Mesendoderm (in vitro differentiated cells): ENCODE data around the gene ASIC2.

Source experiments
- DNase-seq: peaks from one replicate; pipeline ENCODE4 v3.0.0; 2013
- H2AK5ac ChIP-seq: 2 replicates; pipeline ENCODE4 v1.6.1; 2013; ENCODE audit warnings: low read length, inconsistent platforms
- H2BK120ac ChIP-seq: 2 replicates; pipeline ENCODE4 v1.6.1; 2013; ENCODE audit warnings: low read depth, mild to moderate bottlenecking, low read length, moderate library complexity, mixed read lengths
- H2BK15ac ChIP-seq: replicated peaks from 2 replicates; pipeline ENCODE4 v1.6.1; 2013; ENCODE audit warnings: low read depth, mild to moderate bottlenecking, moderate library complexity
- H2BK5ac ChIP-seq: 2 replicates; pipeline ENCODE4 v1.6.1; 2013; ENCODE audit warnings: low read length, inconsistent platforms
- H3K18ac ChIP-seq: 2 replicates; pipeline ENCODE4 v1.6.1; 2013; ENCODE audit warnings: mild to moderate bottlenecking, low read length, mixed read lengths
- H3K23ac ChIP-seq: one replicate; pipeline ENCODE4 v1.6.1; 2013; ENCODE audit warnings: low read length
- H3K27ac ChIP-seq: 2 replicates; pipeline ENCODE4 v1.5.1; 2013; ENCODE audit warnings: low read depth, mild to moderate bottlenecking, inconsistent platforms, low read length, moderate library complexity
- H3K27me3 ChIP-seq: 2 replicates; pipeline ENCODE4 v1.6.1; 2013; ENCODE audit warnings: low read length, control low read depth, mild to moderate bottlenecking, inconsistent platforms; ENCODE audit not compliant: insufficient read depth, poor library complexity
- H3K36me3 ChIP-seq: 2 replicates; pipeline ENCODE4 v1.6.1; 2013; ENCODE audit warnings: low read length, inconsistent platforms; ENCODE audit not compliant: control insufficient read depth, insufficient read depth
- H3K4ac ChIP-seq: one replicate; pipeline ENCODE4 v1.6.1; 2013; ENCODE audit warnings: low read depth, mild to moderate bottlenecking, low read length, moderate library complexity
- H3K4me1 ChIP-seq: 2 replicates; pipeline ENCODE4 v1.6.1; 2013; ENCODE audit warnings: low read depth, low read length, inconsistent platforms; ENCODE audit not compliant: control insufficient read depth
- H3K4me2 ChIP-seq: 2 replicates; pipeline ENCODE4 v1.6.1; 2013; ENCODE audit warnings: low read length
- H3K4me3 ChIP-seq: 2 replicates; pipeline ENCODE4 v1.5.1; 2013; ENCODE audit warnings: mild to moderate bottlenecking, low read length
- H3K56ac ChIP-seq: one replicate; pipeline ENCODE4 v1.6.1; 2013; ENCODE audit warnings: low read length
- H3K79me1 ChIP-seq: 2 replicates; pipeline ENCODE4 v1.6.1; 2013; ENCODE audit warnings: low read length, inconsistent platforms
- H3K79me2 ChIP-seq: 2 replicates; pipeline ENCODE4 v1.6.1; 2013; ENCODE audit warnings: mild to moderate bottlenecking, low read length; ENCODE audit not compliant: control insufficient read depth, insufficient read depth
- H3K9ac ChIP-seq: 2 replicates; pipeline ENCODE4 v1.6.1; 2013; ENCODE audit warnings: low read length, inconsistent platforms
- H4K5ac ChIP-seq: one replicate; pipeline ENCODE4 v1.6.1; 2013; ENCODE audit warnings: low read length
- H4K8ac ChIP-seq: one replicate; pipeline ENCODE4 v1.6.1; 2013; ENCODE audit warnings: low read depth, mild to moderate bottlenecking, control low read depth, low read length, moderate library complexity
- WGBS: extraction: QIAGEN DNeasy Blood & Tissue Kit; methylation state at CpG from one replicate; pipeline ENCODE4 v1.1.7; 2013; ENCODE audit warnings: low lambda C conversion rate, missing lambda C conversion rate; ENCODE audit not compliant: insufficient coverage; ENCODE audit errors: extremely low coverage; 5-methylcytosine and 5-hydroxymethylcytosine counted together

The ASIC2 gene

DNA sequence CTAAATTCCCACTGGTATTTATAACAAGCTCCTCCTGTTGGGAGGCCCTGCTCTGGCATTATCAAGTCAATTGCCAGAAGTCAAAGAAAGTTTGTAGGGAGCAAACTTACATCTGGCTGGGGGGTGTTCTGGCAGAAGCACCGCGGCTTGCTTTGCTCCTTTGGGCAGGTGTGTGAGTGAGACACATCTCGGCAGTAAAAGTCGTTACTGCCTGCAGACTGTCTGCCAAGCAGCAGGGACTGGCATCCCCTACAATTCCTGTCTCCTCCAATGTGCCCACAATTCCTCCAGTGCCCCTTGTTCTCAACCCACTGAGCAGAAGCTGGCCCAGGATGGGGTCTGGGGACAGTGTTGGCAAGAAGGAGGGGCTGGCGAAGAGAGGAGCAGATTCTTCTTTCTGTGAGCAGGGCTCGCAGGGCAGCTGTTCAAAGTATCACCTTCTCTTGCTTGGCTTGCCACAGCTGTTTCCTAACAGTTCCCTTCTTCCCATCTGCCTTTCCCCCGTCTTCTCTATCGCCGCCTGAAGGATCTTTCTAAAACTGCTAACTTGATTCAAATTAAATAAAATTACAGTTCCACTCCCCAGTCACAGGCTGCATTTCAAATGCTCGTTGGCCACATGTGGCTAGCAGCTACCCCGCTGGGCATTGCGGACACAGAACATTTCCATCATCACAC is 271.2 kb downstream of the ASIC2 start:
- Histone ChIP-seq H2AK5ac (no peak overlapping the region), H3K23ac (no peak overlapping the region), H3K4me2 (no peak overlapping the region), H4K5ac (no peak overlapping the region), H3K18ac (no peak overlapping the region), H3K9ac (no peak overlapping the region), H2BK5ac (no peak overlapping the region), H3K4me1 (no peaks in the 10 kb centered on the region), H4K8ac (no peak overlapping the region), H3K36me3 (no peaks in the 10 kb centered on the region), H2BK120ac (no peak overlapping the region), H3K79me1 (no peaks in the 10 kb centered on the region), H3K4me3 (no peak overlapping the region), H3K27ac (no peak overlapping the region), H3K56ac (no peak overlapping the region), H3K27me3 (no peaks in the 10 kb centered on the region), H3K4ac (no peak overlapping the region), H2BK15ac (no peak overlapping the region), H3K79me2 (no peaks in the 10 kb centered on the region)
- WGBS = no CpG with 5 or more reads among the region's 12 CpGs
- peak; percentile 37 for DNase-seq

DNA sequence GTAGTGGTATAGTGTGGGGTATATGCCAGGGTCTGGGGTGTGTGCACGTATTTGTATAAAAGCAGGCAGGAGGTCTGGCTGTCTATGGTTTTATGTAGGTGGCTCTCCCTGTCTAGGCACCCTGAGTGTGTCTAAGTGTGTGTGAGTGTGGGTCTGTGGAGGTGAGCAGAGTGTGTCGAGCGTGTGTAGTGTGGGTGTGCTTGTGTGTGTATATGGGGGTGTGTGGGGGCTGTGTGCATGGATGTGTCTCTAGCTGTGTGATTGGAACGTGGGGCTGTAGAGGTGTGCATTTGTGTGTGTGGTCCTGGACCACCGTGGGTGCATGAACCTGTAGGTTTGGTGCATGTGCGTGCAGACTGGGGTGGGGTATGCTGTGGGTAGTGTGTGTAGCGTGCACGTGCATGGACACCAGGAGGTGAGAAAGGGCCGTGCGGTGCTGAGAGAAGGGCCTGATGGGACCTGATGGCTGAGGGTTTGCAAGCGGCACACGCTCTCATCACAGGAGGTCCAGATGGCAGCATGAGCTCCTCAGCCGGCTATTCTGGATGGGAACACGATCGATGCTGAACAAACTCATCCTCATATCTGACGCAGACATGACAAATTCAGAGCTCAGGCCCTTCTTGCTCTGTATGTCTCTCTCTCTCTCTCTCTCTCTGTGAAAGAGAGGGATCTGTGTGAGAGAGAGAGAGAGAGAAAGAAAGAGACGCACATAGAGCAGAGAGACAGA is 273.8 kb downstream of the ASIC2 start:
- H3K79me1 ChIP-seq = no peaks in the 10 kb centered on the region
- DNase-seq = no peak
- no peak overlapping the region for H2BK15ac ChIP-seq

DNA sequence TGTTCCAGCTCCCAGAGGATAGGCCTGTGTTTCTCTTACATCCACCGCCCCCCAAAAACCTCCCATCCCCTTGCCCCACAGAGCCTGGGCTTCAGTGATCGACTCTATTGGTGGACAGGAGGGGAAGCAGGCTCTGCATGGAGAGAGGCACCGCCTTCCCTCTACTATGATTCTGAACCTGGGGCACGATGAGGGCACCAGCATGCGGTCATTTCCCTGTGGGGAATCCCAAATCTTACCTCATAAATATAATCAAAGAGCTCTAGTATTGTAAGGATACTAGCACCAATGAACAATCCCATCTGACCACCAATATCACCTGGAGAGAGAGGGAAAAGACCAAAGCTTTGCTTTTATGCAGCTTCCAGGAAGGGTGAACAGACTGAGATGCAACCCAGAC is 275.7 kb downstream of the ASIC2 start:
- no peaks in the 10 kb centered on the region for H3K4me1 ChIP-seq
- DNase-seq = no peak
- no peaks in the 10 kb centered on the region for H3K27me3 ChIP-seq

More for the DNA sequence above, 273.8 kb downstream of the ASIC2 start:
- no peaks in the 10 kb centered on the region for H3K36me3 ChIP-seq
- H3K4me3 ChIP-seq = no peak overlapping the region
- H3K27me3 ChIP-seq = no peaks in the 10 kb centered on the region
- no peak overlapping the region for H2AK5ac ChIP-seq
- no peaks in the 10 kb centered on the region for H3K79me2 ChIP-seq
- H3K9ac ChIP-seq = no peak overlapping the region
- no peak overlapping the region for H4K8ac ChIP-seq
- no peak overlapping the region for H3K23ac ChIP-seq
- no peak overlapping the region for H3K18ac ChIP-seq
- no peak overlapping the region for H3K4me2 ChIP-seq
- H2BK120ac ChIP-seq = no peak overlapping the region
- H3K4me1 ChIP-seq = no peaks in the 10 kb centered on the region
- no peak overlapping the region for H3K4ac ChIP-seq
- no peak overlapping the region for H4K5ac ChIP-seq
- WGBS = no CpG with 5 or more reads among the region's 17 CpGs
- H3K27ac ChIP-seq = no peak overlapping the region
- no peak overlapping the region for H3K56ac ChIP-seq
- no peak overlapping the region for H2BK5ac ChIP-seq

DNA sequence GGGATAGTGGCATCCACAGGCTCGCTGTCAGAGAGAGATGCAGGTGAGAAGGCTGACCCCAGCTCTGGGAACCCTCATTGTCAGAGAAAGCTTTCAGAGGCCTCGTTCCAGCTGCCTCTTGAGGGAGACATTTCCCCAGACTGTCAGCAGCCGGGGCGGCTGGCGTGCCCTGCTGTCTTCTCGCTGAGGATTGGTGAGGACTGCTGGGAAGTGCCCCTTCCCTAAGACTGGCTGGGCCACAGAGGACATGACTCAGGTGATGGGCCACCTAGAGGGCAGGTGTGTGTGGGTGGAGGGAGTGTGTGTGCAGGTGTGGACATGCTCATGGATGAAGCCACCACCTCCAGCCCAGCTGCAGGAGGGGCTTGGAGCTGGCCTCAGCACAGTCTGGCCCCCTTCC is 276.2 kb downstream of the ASIC2 start:
- H2BK15ac ChIP-seq = no peak overlapping the region
- no peak overlapping the region for H3K27ac ChIP-seq
- no peak overlapping the region for H3K9ac ChIP-seq
- no peak overlapping the region for H2AK5ac ChIP-seq
- H2BK120ac ChIP-seq = no peak overlapping the region
- H3K79me2 ChIP-seq = no peaks in the 10 kb centered on the region
- no peak overlapping the region for H4K5ac ChIP-seq
- no peak overlapping the region for H3K18ac ChIP-seq
- H3K27me3 ChIP-seq = no peaks in the 10 kb centered on the region
- no peak overlapping the region for H3K4me2 ChIP-seq
- no peak overlapping the region for H3K23ac ChIP-seq
- DNase-seq = peak; percentile 16
- no peaks in the 10 kb centered on the region for H3K36me3 ChIP-seq
- H3K56ac ChIP-seq = no peak overlapping the region
- H3K4me3 ChIP-seq = no peak overlapping the region
- no peak overlapping the region for H3K4ac ChIP-seq
- WGBS = no CpG with 5 or more reads among the region's 6 CpGs
- no peak overlapping the region for H2BK5ac ChIP-seq
- no peaks in the 10 kb centered on the region for H3K4me1 ChIP-seq
- no peak overlapping the region for H4K8ac ChIP-seq
- no peaks in the 10 kb centered on the region for H3K79me1 ChIP-seq

More for the DNA sequence above, 275.7 kb downstream of the ASIC2 start:
- no peak overlapping the region for H3K9ac ChIP-seq
- no peak overlapping the region for H2AK5ac ChIP-seq
- H2BK15ac ChIP-seq = no peak overlapping the region
- no peaks in the 10 kb centered on the region for H3K79me2 ChIP-seq
- no peaks in the 10 kb centered on the region for H3K79me1 ChIP-seq
- no CpG with 5 or more reads among the region's 5 CpGs for WGBS
- H4K8ac ChIP-seq = no peak overlapping the region
- no peak overlapping the region for H2BK5ac ChIP-seq
- H4K5ac ChIP-seq = no peak overlapping the region
- no peak overlapping the region for H3K18ac ChIP-seq
- H3K4me2 ChIP-seq = no peak overlapping the region
- H3K23ac ChIP-seq = no peak overlapping the region
- no peak overlapping the region for H2BK120ac ChIP-seq
- H3K27ac ChIP-seq = no peak overlapping the region
- no peak overlapping the region for H3K4ac ChIP-seq
- H3K36me3 ChIP-seq = no peaks in the 10 kb centered on the region
- H3K4me3 ChIP-seq = no peak overlapping the region
- H3K56ac ChIP-seq = no peak overlapping the region

DNA sequence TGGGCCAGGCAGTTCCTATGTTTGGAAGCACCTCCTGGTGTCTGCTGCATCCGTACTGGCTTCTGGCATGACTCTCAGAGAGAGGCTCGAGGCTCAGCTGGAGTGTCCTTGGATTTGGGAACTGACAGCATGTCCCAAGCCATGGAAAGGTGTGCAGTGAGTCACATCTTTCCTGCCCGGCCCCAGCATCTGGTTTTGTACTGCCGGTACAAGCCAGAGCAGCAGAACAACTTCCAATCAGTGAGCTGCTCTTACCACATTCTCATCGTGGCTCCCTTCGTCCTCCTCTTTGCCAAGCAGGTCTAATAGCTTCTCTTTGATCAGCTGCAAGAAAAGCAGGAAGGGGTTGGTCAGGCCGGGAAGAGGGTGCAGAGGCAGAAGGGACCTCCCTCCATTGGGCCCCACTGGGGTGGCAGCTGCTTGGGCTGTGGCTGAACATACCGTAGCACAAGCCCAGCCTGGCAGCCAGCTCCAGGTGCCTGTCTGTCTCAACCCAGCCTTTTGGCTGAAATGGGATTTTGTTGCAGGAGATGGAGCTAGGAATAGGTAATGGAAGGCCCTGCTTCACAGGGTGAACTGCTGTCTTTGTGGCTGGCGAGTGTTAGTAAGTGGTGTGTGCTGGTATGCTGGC is 277.3 kb downstream of the ASIC2 start:
- no peak for DNase-seq
- no peak overlapping the region for H2BK15ac ChIP-seq
- no peaks in the 10 kb centered on the region for H3K79me2 ChIP-seq
- H3K27ac ChIP-seq = no peak overlapping the region
- H2BK120ac ChIP-seq = no peak overlapping the region
- H4K5ac ChIP-seq = no peak overlapping the region
- no peaks in the 10 kb centered on the region for H3K36me3 ChIP-seq
- H2BK5ac ChIP-seq = no peak overlapping the region
- WGBS = no CpG with 5 or more reads among the region's 9 CpGs
- H2AK5ac ChIP-seq = no peak overlapping the region
- no peak overlapping the region for H3K56ac ChIP-seq
- H3K4me1 ChIP-seq = no peaks in the 10 kb centered on the region
- H3K23ac ChIP-seq = no peak overlapping the region
- H3K4me2 ChIP-seq = no peak overlapping the region
- no peak overlapping the region for H3K4me3 ChIP-seq
- H3K27me3 ChIP-seq = no peaks in the 10 kb centered on the region
- H4K8ac ChIP-seq = no peak overlapping the region
- H3K18ac ChIP-seq = no peak overlapping the region
- H3K4ac ChIP-seq = no peak overlapping the region
- H3K9ac ChIP-seq = no peak overlapping the region
- H3K79me1 ChIP-seq = no peaks in the 10 kb centered on the region
